ENCODE data around the gene GLI2.

Gene GLI2

GRCh38 chr2:120701499-120701898, 34.2 kb upstream of the GLI2 start:
- Histone ChIP-seq H3K4me1 (ENCODE audit: control insufficient read depth, insufficient read depth, low read length) (no peaks in the 10 kb centered on the region), H3K9me3 (ENCODE audit: control insufficient read depth, low read length) (no peaks in the 10 kb centered on the region), H3K4me3 (ENCODE audit: low read length) (no peak overlapping the region), H3K27me3 (ENCODE audit: control insufficient read depth, insufficient read depth, low read length) (peaks cover 15% of the 10 kb centered on the region), H3K36me3 (ENCODE audit: control insufficient read depth, insufficient read depth, low read length) (no peaks in the 10 kb centered on the region), H3K9ac (ENCODE audit: low read length) (no peak overlapping the region)

- H3K4me3 ChIP-seq (ENCODE audit: low read length): no peak overlapping the region
- H3K27me3 ChIP-seq (ENCODE audit: control insufficient read depth, insufficient read depth, low read length): peaks cover 12% of the 10 kb centered on the region
- H3K9ac ChIP-seq (ENCODE audit: low read length): no peak overlapping the region
These were observed 33.6 kb upstream of the GLI2 start for GRCh38 chr2:120702061-120702460.

GRCh38 chr2:120702801-120703200, 32.9 kb upstream of the GLI2 start:
- no peaks in the 10 kb centered on the region for H3K9me3 ChIP-seq (ENCODE audit: control insufficient read depth, low read length)
- no peak overlapping the region for H3K4me3 ChIP-seq (ENCODE audit: low read length)
- H3K36me3 ChIP-seq (ENCODE audit: control insufficient read depth, insufficient read depth, low read length): no peaks in the 10 kb centered on the region
- H3K27me3 ChIP-seq (ENCODE audit: control insufficient read depth, insufficient read depth, low read length): peaks cover 12% of the 10 kb centered on the region
- no peaks in the 10 kb centered on the region for H3K4me1 ChIP-seq (ENCODE audit: control insufficient read depth, insufficient read depth, low read length)
- H3K9ac ChIP-seq (ENCODE audit: low read length): no peak overlapping the region

More at GRCh38 chr2:120702061-120702460, 33.6 kb upstream of the GLI2 start:
- H3K9me3 ChIP-seq (ENCODE audit: control insufficient read depth, low read length): no peaks in the 10 kb centered on the region
- no peaks in the 10 kb centered on the region for H3K36me3 ChIP-seq (ENCODE audit: control insufficient read depth, insufficient read depth, low read length)
- H3K4me1 ChIP-seq (ENCODE audit: control insufficient read depth, insufficient read depth, low read length): no peaks in the 10 kb centered on the region

GRCh38 chr2:120703330-120703994, 32.2 kb upstream of the GLI2 start:
- peaks cover 12% of the 10 kb centered on the region for H3K27me3 ChIP-seq (ENCODE audit: control insufficient read depth, insufficient read depth, low read length)
- H3K36me3 ChIP-seq (ENCODE audit: control insufficient read depth, insufficient read depth, low read length): no peaks in the 10 kb centered on the region
- H3K4me1 ChIP-seq (ENCODE audit: control insufficient read depth, insufficient read depth, low read length): no peaks in the 10 kb centered on the region
- H3K4me3 ChIP-seq (ENCODE audit: low read length): no peak overlapping the region
- H3K9me3 ChIP-seq (ENCODE audit: control insufficient read depth, low read length): no peaks in the 10 kb centered on the region
- H3K9ac ChIP-seq (ENCODE audit: low read length): no peak overlapping the region

- no peak overlapping the region for H3K9ac ChIP-seq (ENCODE audit: low read length)
- no peaks in the 10 kb centered on the region for H3K9me3 ChIP-seq (ENCODE audit: control insufficient read depth, low read length)
- H3K27me3 ChIP-seq (ENCODE audit: control insufficient read depth, insufficient read depth, low read length): peaks cover 7% of the 10 kb centered on the region
- H3K4me3 ChIP-seq (ENCODE audit: low read length): no peak overlapping the region
- H3K36me3 ChIP-seq (ENCODE audit: control insufficient read depth, insufficient read depth, low read length): no peaks in the 10 kb centered on the region
- no peaks in the 10 kb centered on the region for H3K4me1 ChIP-seq (ENCODE audit: control insufficient read depth, insufficient read depth, low read length)
These were observed 31.0 kb upstream of the GLI2 start for GRCh38 chr2:120704696-120705095.

- Histone ChIP-seq H3K4me1 (ENCODE audit: control insufficient read depth, insufficient read depth, low read length) (no peaks in the 10 kb centered on the region), H3K36me3 (ENCODE audit: control insufficient read depth, insufficient read depth, low read length) (no peaks in the 10 kb centered on the region), H3K9me3 (ENCODE audit: control insufficient read depth, low read length) (no peaks in the 10 kb centered on the region), H3K4me3 (ENCODE audit: low read length) (no peak overlapping the region), H3K9ac (ENCODE audit: low read length) (no peak overlapping the region), H3K27me3 (ENCODE audit: control insufficient read depth, insufficient read depth, low read length) (peaks cover 14% of the 10 kb centered on the region)
These were observed 27.9 kb upstream of the GLI2 start for GRCh38 chr2:120707816-120708215.

- H3K9me3 ChIP-seq (ENCODE audit: control insufficient read depth, low read length): no peaks in the 10 kb centered on the region
- no peak overlapping the region for H3K9ac ChIP-seq (ENCODE audit: low read length)
- H3K4me1 ChIP-seq (ENCODE audit: control insufficient read depth, insufficient read depth, low read length): no peaks in the 10 kb centered on the region
- H3K36me3 ChIP-seq (ENCODE audit: control insufficient read depth, insufficient read depth, low read length): no peaks in the 10 kb centered on the region
- no peak overlapping the region for H3K4me3 ChIP-seq (ENCODE audit: low read length)
- H3K27me3 ChIP-seq (ENCODE audit: control insufficient read depth, insufficient read depth, low read length): peaks cover 11% of the 10 kb centered on the region
These were observed 26.6 kb upstream of the GLI2 start for GRCh38 chr2:120708944-120709607.

- Histone ChIP-seq H3K27me3 (ENCODE audit: control insufficient read depth, insufficient read depth, low read length) (peaks cover 11% of the 10 kb centered on the region), H3K36me3 (ENCODE audit: control insufficient read depth, insufficient read depth, low read length) (no peaks in the 10 kb centered on the region), H3K4me1 (ENCODE audit: control insufficient read depth, insufficient read depth, low read length) (no peaks in the 10 kb centered on the region), H3K9ac (ENCODE audit: low read length) (no peak overlapping the region), H3K4me3 (ENCODE audit: low read length) (no peak overlapping the region), H3K9me3 (ENCODE audit: control insufficient read depth, low read length) (no peaks in the 10 kb centered on the region)
These were observed 26.0 kb upstream of the GLI2 start for GRCh38 chr2:120709608-120710041.

- Histone ChIP-seq H3K9me3 (ENCODE audit: control insufficient read depth, low read length) (no peaks in the 10 kb centered on the region), H3K27me3 (ENCODE audit: control insufficient read depth, insufficient read depth, low read length) (peaks cover 11% of the 10 kb centered on the region), H3K4me1 (ENCODE audit: control insufficient read depth, insufficient read depth, low read length) (no peaks in the 10 kb centered on the region), H3K9ac (ENCODE audit: low read length) (no peak overlapping the region), H3K4me3 (ENCODE audit: low read length) (no peak overlapping the region), H3K36me3 (ENCODE audit: control insufficient read depth, insufficient read depth, low read length) (no peaks in the 10 kb centered on the region)
These were observed 25.4 kb upstream of the GLI2 start for GRCh38 chr2:120710256-120710655.

- Histone ChIP-seq H3K9me3 (ENCODE audit: control insufficient read depth, low read length) (no peaks in the 10 kb centered on the region), H3K27me3 (ENCODE audit: control insufficient read depth, insufficient read depth, low read length) (peaks cover 12% of the 10 kb centered on the region), H3K4me3 (ENCODE audit: low read length) (no peak overlapping the region), H3K4me1 (ENCODE audit: control insufficient read depth, insufficient read depth, low read length) (no peaks in the 10 kb centered on the region), H3K9ac (ENCODE audit: low read length) (no peak overlapping the region), H3K36me3 (ENCODE audit: control insufficient read depth, insufficient read depth, low read length) (no peaks in the 10 kb centered on the region)
These were observed 24.0 kb upstream of the GLI2 start for GRCh38 chr2:120711694-120712093.

GRCh38 chr2:120712180-120712681, 23.4 kb upstream of the GLI2 start:
- Histone ChIP-seq H3K4me3 (ENCODE audit: low read length) (no peak overlapping the region), H3K9me3 (ENCODE audit: control insufficient read depth, low read length) (no peaks in the 10 kb centered on the region), H3K36me3 (ENCODE audit: control insufficient read depth, insufficient read depth, low read length) (no peaks in the 10 kb centered on the region), H3K9ac (ENCODE audit: low read length) (no peak overlapping the region), H3K27me3 (ENCODE audit: control insufficient read depth, insufficient read depth, low read length) (peaks cover 15% of the 10 kb centered on the region), H3K4me1 (ENCODE audit: control insufficient read depth, insufficient read depth, low read length) (no peaks in the 10 kb centered on the region)

- H3K4me3 ChIP-seq (ENCODE audit: low read length): no peak overlapping the region
- H3K27me3 ChIP-seq (ENCODE audit: control insufficient read depth, insufficient read depth, low read length): peaks cover 19% of the 10 kb centered on the region
- H3K9ac ChIP-seq (ENCODE audit: low read length): no peak overlapping the region
- no peaks in the 10 kb centered on the region for H3K36me3 ChIP-seq (ENCODE audit: control insufficient read depth, insufficient read depth, low read length)
- no peaks in the 10 kb centered on the region for H3K4me1 ChIP-seq (ENCODE audit: control insufficient read depth, insufficient read depth, low read length)
- H3K9me3 ChIP-seq (ENCODE audit: control insufficient read depth, low read length): no peaks in the 10 kb centered on the region
These were observed 20.3 kb upstream of the GLI2 start for GRCh38 chr2:120715353-120715752.
